NOMO-1 treated with dmso at 0.1 percent for 144 hours (cell line): ENCODE measurements around the gene POLRMT.
"Not testable (repeated sequence)": the region's sequence is repeated elsewhere in the genome, so short reads cannot be mapped to it uniquely, and the experiment has no call there.

Experiments used
- DNase-seq: peaks from one replicate; lab custom pipeline; 2025; ENCODE audit not compliant: unreplicated experiment; lab: John Stamatoyannopoulos, UW

POLRMT gene

DNA sequence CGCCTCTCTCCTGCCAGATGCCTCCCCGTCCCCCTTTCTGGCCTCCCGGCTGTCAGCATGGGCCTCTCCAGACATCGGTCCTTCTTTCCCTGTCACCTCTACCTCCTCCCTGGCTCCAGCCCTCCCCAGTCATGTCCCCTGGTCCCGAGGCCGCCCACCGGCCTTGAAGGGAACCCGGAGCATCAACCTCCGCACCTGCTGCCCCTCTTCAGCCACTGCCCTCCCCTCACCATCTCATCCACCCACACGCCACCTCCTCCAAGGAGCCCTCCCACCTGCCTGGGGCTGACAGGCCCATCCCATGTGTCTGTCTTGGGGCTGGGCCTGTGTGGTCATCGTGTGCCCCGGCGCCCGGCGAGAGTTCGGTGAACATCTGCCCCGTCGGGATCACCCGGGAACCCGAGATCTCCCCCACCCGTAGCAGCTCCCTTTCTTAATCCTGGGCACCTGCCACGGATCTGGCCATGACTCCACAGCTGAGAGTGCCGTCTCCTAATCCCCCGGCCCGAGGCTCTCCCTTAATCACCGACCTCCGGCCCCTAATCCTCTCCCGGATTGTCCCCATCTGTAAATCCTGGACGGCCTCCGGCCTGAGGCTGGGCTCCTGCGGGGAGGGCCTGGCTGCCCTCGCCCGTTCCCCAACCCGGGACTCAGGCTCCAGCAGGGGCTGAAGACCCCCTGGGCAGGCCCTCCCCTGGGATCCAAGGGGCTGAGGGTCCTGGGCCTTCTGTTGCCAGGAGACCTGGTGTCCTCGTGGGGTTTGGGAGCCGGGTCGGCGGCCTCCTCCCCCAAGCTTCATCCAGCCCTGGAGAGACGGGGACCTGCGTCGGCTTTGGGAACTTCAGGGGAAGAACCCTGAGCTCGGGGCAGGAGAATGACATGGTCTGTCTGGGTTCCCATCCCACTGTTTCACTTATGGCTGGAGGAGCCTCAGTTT, 37.7 kb downstream of the POLRMT start:
- no peak for DNase-seq

GRCh38 chr19:594265-594870, 39.0 kb downstream of the POLRMT start:
- DNase-seq: no peak

- DNase-seq: no peak
These were observed 39.8 kb downstream of the POLRMT start for GRCh38 chr19:593505-593904.

GRCh38 chr19:593055-593454, 40.3 kb downstream of the POLRMT start:
- no peak for DNase-seq

- no peak for DNase-seq
These were observed 41.2 kb downstream of the POLRMT start for GRCh38 chr19:592101-592500.

- no peak for DNase-seq
These were observed 42.0 kb downstream of the POLRMT start for GRCh38 chr19:591099-591958.

- no peak for DNase-seq
These were observed 42.6 kb downstream of the POLRMT start for GRCh38 chr19:590750-591098.

GRCh38 chr19:590396-590745, 43.0 kb downstream of the POLRMT start:
- DNase-seq: no peak

- no peak for DNase-seq
These were observed 43.5 kb downstream of the POLRMT start, which contains the start of gene HCN2 for GRCh38 chr19:589693-590395. HCN2 (plus strand) TSS chr19:589881; CDS start chr19:589946, 65 bp downstream.

GRCh38 chr19:588741-589692, 44.3 kb downstream of the POLRMT start:
- DNase-seq: no peak

GRCh38 chr19:588093-588740, 45.1 kb downstream of the POLRMT start:
- DNase-seq: peak; percentile 58

GRCh38 chr19:585551-586110, 47.7 kb downstream of the POLRMT start:
- no peak for DNase-seq

- DNase-seq: not testable (repeated sequence)
These were observed 48.2 kb downstream of the POLRMT start for GRCh38 chr19:585146-585545.

DNA sequence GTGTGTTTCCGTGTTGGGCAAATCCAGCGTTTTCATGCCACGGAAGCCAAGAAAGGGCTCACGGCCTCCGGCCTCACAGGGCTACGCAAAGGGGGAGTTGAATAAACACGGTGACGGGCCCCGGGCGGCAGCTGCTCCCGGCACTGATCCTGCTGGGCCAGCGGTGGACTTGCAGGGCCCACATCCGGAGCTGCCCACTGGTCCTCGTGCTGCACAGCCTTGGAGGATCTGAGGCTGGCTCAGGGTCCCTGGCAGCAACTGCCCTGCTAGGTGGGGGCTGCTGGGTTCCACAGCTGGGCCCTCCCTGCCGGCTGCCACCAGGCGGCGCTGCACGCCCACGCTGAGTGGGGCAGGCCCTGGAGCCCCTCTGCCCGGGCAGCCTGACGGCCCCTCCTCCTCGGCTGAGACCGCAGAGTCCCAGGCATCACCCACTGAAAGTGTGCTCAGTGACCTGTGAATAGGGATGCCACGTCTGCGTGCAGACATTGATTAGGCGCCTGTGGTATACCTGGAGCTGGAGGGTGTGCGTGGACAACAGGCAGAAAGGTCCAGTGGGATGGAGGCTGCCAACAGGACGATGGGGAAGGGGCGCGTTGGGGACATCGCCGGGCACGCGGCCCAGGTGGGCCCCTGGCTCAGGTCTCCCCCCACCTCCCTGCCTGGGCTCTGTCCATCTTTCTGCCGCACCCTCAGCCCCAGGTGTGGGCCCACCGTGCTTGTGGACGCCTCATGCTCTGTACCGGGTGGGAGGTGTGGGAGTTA, 48.9 kb downstream of the POLRMT start:
- DNase-seq: peak; percentile 34

DNA sequence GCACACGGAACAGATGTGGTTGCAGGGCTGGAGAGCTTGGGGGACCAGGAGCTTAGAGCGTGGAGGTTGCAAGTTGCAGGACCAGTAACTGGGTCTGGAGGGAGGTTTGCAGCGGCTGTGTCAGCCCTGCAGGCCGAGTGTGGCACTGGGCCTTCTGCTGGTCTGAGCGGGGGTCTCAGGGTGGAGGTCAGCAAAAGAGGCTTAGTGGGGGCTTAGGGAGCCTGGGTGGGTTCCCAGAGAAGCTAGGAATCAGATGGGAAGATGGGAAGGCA, 49.4 kb downstream of the POLRMT start:
- no peak for DNase-seq

GRCh38 chr19:583198-583967, 50.0 kb downstream of the POLRMT start:
- no peak for DNase-seq

- DNase-seq: no peak
These were observed 50.7 kb downstream of the POLRMT start for GRCh38 chr19:582497-583197.
